IMR-90 (cell line): Measurements from ENCODE around the gene TMTC1. TPM values are rescaled to one million over a fixed set of nuclear protein-coding genes. Genes with fewer than 3 reads are reported as not detected.

Experiments used
- ATAC-seq: fragments of 200-7000 bp; cut with Tn5 transposase; 2 replicates; pipeline ENCODE4 v1.9.1; 2020; ENCODE audit warnings: low read depth, mild to moderate bottlenecking, moderate library complexity
- BruUV-seq: library from RNA; stranded (reverse); fragments of 400-500 nt; replicated peaks from 2 replicates; lab custom pipeline; 2021; lab: Mats Ljungman, UMichigan
- CTCF ChIA-PET: fragments of 300-600 bp; formaldehyde crosslinking; extraction: SDS; loops from one replicate; lab custom pipeline; 2021; ENCODE audit warnings: antibody characterized with exemption; lab: Yijun Ruan, JAX
- POLR2A ChIA-PET: fragments of 300-600 bp; sonication (Branson Sonifier 250); formaldehyde crosslinking; loops from one replicate; lab custom pipeline; 2022; ENCODE audit warnings: antibody characterized with exemption; ENCODE audit not compliant: unreplicated experiment; lab: Charles Lee
- DNase-seq: peaks from one replicate; pipeline ENCODE4 v3.0.0; 2013
- H2AFZ ChIP-seq: replicated peaks from 2 replicates; pipeline ENCODE3; 2013; ENCODE audit warnings: low read length, mild to moderate bottlenecking; ENCODE audit not compliant: poor library complexity
- H2AK5ac ChIP-seq: 2 replicates; pipeline ENCODE4 v1.6.1; 2013; ENCODE audit warnings: low read depth, low read length, inconsistent platforms
- H2AK9ac ChIP-seq: replicated peaks from 2 replicates; pipeline ENCODE3; 2013; ENCODE audit warnings: mild to moderate bottlenecking, low read depth, low read length, moderate library complexity; ENCODE audit not compliant: poor library complexity
- H2BK120ac ChIP-seq: 2 replicates; pipeline ENCODE4 v1.6.1; 2013; ENCODE audit warnings: low read depth, low read length, inconsistent platforms
- H2BK15ac ChIP-seq: 3 replicates; pipeline ENCODE4 v1.6.1; 2013; ENCODE audit warnings: low read depth, low read length, inconsistent platforms
- H2BK20ac ChIP-seq: 2 replicates; pipeline ENCODE4 v1.6.1; 2013; ENCODE audit warnings: low read depth, mild to moderate bottlenecking, inconsistent platforms, low read length, moderate library complexity
- H2BK5ac ChIP-seq: 2 replicates; pipeline ENCODE4 v1.6.1; 2013; ENCODE audit warnings: mild to moderate bottlenecking, low read depth, low read length, inconsistent platforms; ENCODE audit not compliant: poor library complexity, severe bottlenecking
- H3K14ac ChIP-seq: replicated peaks from 2 replicates; pipeline ENCODE4 v1.6.1; 2013; ENCODE audit warnings: low read depth, low read length, inconsistent platforms
- H3K18ac ChIP-seq: 2 replicates; pipeline ENCODE4 v1.6.1; 2013; ENCODE audit warnings: low read depth, low read length, control low read depth
- H3K23ac ChIP-seq: 2 replicates; pipeline ENCODE4 v1.6.1; 2013; ENCODE audit warnings: low read depth, low read length, inconsistent platforms
- H3K27ac ChIP-seq: 2 replicates; pipeline ENCODE4 v1.5.1; 2013; ENCODE audit warnings: mild to moderate bottlenecking, control low read depth, low read length; ENCODE audit not compliant: insufficient read depth
- H3K27me3 ChIP-seq: 2 replicates; pipeline ENCODE4 v1.6.1; 2013; ENCODE audit warnings: low read length; ENCODE audit not compliant: control insufficient read depth, insufficient read depth
- H3K36me3 ChIP-seq: 2 replicates; pipeline ENCODE4 v1.6.1; 2013; ENCODE audit warnings: low read length, mixed read lengths; ENCODE audit not compliant: control insufficient read depth, insufficient read depth
- H3K4ac ChIP-seq: 2 replicates; pipeline ENCODE4 v1.6.1; 2013; ENCODE audit warnings: low read depth, low read length, inconsistent platforms
- H3K4me1 ChIP-seq: 2 replicates; pipeline ENCODE4 v1.6.1; 2013; ENCODE audit warnings: low read length, mixed read lengths; ENCODE audit not compliant: control insufficient read depth, insufficient read depth
- H3K4me2 ChIP-seq: 2 replicates; pipeline ENCODE4 v1.6.1; 2013; ENCODE audit warnings: low read depth, mild to moderate bottlenecking, control low read depth, low read length, moderate library complexity
- H3K4me3 ChIP-seq: 2 replicates; pipeline ENCODE4 v1.5.1; 2013; ENCODE audit warnings: low read depth, mild to moderate bottlenecking, control low read depth, low read length, moderate library complexity; ENCODE audit not compliant: insufficient read depth
- H3K56ac ChIP-seq: 2 replicates; pipeline ENCODE4 v1.6.1; 2013; ENCODE audit warnings: low read length, inconsistent platforms; ENCODE audit not compliant: insufficient read depth; ENCODE audit errors: extremely low read depth
- H3K79me1 ChIP-seq, 2 experiments: 2 replicates each; pipeline ENCODE4 v1.6.1; 2013; ENCODE audit warnings: low read length in 2 of 2, inconsistent platforms in 1 of 2, low read depth in 1 of 2
- H3K9ac ChIP-seq: 2 replicates; pipeline ENCODE4 v1.6.1; 2013; ENCODE audit warnings: low read depth, low read length, control low read depth
- H3K9me1 ChIP-seq: 2 replicates; pipeline ENCODE4 v1.6.1; 2013; ENCODE audit warnings: low read length, inconsistent platforms; ENCODE audit not compliant: insufficient read depth
- H3K9me3 ChIP-seq: 2 replicates; pipeline ENCODE4 v1.6.1; 2013; ENCODE audit warnings: low read length; ENCODE audit not compliant: control insufficient read depth, insufficient read depth
- H4K20me1 ChIP-seq: 2 replicates; pipeline ENCODE4 v1.6.1; 2013; ENCODE audit warnings: low read length, inconsistent platforms; ENCODE audit not compliant: insufficient read depth
- H4K5ac ChIP-seq: 2 replicates; pipeline ENCODE4 v1.6.1; 2013; ENCODE audit warnings: mild to moderate bottlenecking, low read depth, low read length, control low read depth
- H4K8ac ChIP-seq, 2 experiments: 2 replicates each; pipeline ENCODE4 v1.6.1; 2013; ENCODE audit warnings: low read depth in 2 of 2, low read length in 2 of 2, control low read depth in 1 of 2, inconsistent platforms in 1 of 2
- H4K91ac ChIP-seq: 2 replicates; pipeline ENCODE4 v1.6.1; 2013; ENCODE audit warnings: low read depth, low read length, inconsistent platforms; ENCODE audit not compliant: insufficient read depth
- RCOR1 ChIP-seq: IDR thresholded peaks from 2 replicates; pipeline ENCODE4 v1.6.1; 2012; ENCODE audit warnings: mild to moderate bottlenecking, low read length, improper control_type of control experiment; ENCODE audit not compliant: insufficient replicate concordance
- SMC3 ChIP-seq: fragments of 150-350 bp; IDR thresholded peaks from 2 replicates; pipeline ENCODE4 v1.6.1; 2016; ENCODE audit warnings: low read depth, mild to moderate bottlenecking, antibody characterized with exemption, low read length, moderate library complexity
- WGBS, 2 experiments: methylation state at CpG; one replicate each; pipeline versions ENCODE4 v1.1.5 to v1.1.7; 2013; ENCODE audit warnings: missing lambda C conversion rate in 2 of 2; ENCODE audit not compliant: insufficient read length in 1 of 2; ENCODE audit errors: extremely low coverage in 2 of 2; 5-methylcytosine and 5-hydroxymethylcytosine counted together
- dilution Hi-C: fragments of 300-500 bp; cut with HindIII; formaldehyde crosslinking; loops from one replicate; pipeline ENCODE4 v1.14.3; 2018; ENCODE audit warnings: low sequenced_read_pairs; ENCODE audit not compliant: unreplicated experiment
- in situ Hi-C: fragments of 300-500 bp; cut with MboI; formaldehyde crosslinking; loops from 3 replicates; pipeline ENCODE4 v1.14.3; 2019; ENCODE audit warnings: low sequenced_read_pairs, inconsistent platforms, mixed read lengths
- intact Hi-C: fragments of 100-400 bp; cut with micrococcal nuclease; formaldehyde crosslinking; loops from 2 replicates; pipeline ENCODE4 v1.10.0; 2022
- polyA plus RNA-seq, 3 experiments: library from polyadenylated mRNA; depleted of rRNA; stranded (reverse); fragments of >200 nt; gene quantifications; 2 replicates each; pipeline ENCODE4 v1.2.3, GENCODE V29; 2012; ENCODE audit warnings: low replicate concordance in 1 of 3
- total RNA-seq: library from RNA; depleted of rRNA; stranded (reverse); fragments of >200 nt; gene quantifications from 2 replicates; pipeline ENCODE4 v1.2.3, GENCODE V29; 2012
- TF ChIP-seq, protein P1 (sequence below): fragments of 150-350 bp; IDR thresholded peaks from 2 replicates; pipeline ENCODE4 v1.6.1; 2016; ENCODE audit warnings: low read depth, mild to moderate bottlenecking, low read length, moderate library complexity, borderline replicate concordance

Gene TMTC1
- total and polyA plus RNA-seq, 2 of the 4 experiments (the other 2 are of a cell fraction): 12.5 to 36.4 TPM

DNA sequence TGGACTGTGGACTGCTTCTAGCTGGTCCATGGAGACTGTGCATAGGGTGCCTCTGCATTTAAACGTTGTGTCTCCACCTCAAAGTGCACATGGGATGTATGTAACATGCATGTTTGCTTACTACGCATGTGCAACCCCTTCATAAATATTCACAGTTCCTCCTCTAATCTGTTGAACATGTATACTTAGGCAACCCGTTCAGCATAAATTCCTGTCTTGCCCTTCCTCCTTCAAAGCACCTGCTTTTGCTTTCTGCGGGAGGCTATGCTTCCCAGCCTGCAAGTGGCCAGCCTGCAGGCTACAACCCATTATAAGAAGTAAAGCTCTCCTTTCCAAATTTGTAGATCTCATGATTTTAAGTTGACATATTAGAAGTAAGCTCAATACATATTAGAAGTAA is 253.3 kb downstream of the TMTC1 start:
- Histone ChIP-seq H3K18ac (no peak overlapping the region), H4K8ac (no peak overlapping the region), H3K9me1 (peaks cover 5% of the 10 kb centered on the region; the same call in 1 of the 2 replicates), H2BK5ac (no peak overlapping the region), H3K9me3 (no peaks in the 10 kb centered on the region), H3K4me1 (peaks cover 3% of the 10 kb centered on the region), H2BK15ac (no peak overlapping the region), H3K79me1 (no peaks in the 10 kb centered on the region; a peak in 1 of 4 replicates), H2AK5ac (no peak overlapping the region), H3K4ac (no peak overlapping the region), H3K14ac (no peak overlapping the region), H2AFZ (no peak overlapping the region), H4K91ac (no peak overlapping the region), H2AK9ac (no peak overlapping the region), H3K56ac (no peak overlapping the region), H3K23ac (no peak overlapping the region), H3K36me3 (peaks cover 5% of the 10 kb centered on the region), H2BK120ac (no peak overlapping the region), H4K5ac (no peak overlapping the region), H3K9ac (no peak overlapping the region), H3K4me3 (no peak overlapping the region), H3K4me2 (no peak overlapping the region), H3K27me3 (no peaks in the 10 kb centered on the region), H3K27ac (no peak overlapping the region), H4K20me1 (no peaks in the 10 kb centered on the region), H2BK20ac (no peak overlapping the region)
- in situ Hi-C loops (no loop called here), intact Hi-C loops (no loop called here), dilution Hi-C loops (no loop called here)
- DNase-seq (no peak), ATAC-seq (no peak)
- TF ChIP-seq RCOR1 (no peak), SMC3 (no peak)
- TF ChIP-seq, protein P1, sequence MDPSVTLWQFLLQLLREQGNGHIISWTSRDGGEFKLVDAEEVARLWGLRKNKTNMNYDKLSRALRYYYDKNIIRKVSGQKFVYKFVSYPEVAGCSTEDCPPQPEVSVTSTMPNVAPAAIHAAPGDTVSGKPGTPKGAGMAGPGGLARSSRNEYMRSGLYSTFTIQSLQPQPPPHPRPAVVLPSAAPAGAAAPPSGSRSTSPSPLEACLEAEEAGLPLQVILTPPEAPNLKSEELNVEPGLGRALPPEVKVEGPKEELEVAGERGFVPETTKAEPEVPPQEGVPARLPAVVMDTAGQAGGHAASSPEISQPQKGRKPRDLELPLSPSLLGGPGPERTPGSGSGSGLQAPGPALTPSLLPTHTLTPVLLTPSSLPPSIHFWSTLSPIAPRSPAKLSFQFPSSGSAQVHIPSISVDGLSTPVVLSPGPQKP: no peak
- WGBS, 2 experiments: no CpG with 5 or more reads among the region's 4 CpGs
- BruUV-seq: no TSS peak
- POLR2A ChIA-PET: no interaction called here
- CTCF ChIA-PET: no interaction called here
